Measurements from ENCODE around the gene SHC3.

Gene SHC3

DNA sequence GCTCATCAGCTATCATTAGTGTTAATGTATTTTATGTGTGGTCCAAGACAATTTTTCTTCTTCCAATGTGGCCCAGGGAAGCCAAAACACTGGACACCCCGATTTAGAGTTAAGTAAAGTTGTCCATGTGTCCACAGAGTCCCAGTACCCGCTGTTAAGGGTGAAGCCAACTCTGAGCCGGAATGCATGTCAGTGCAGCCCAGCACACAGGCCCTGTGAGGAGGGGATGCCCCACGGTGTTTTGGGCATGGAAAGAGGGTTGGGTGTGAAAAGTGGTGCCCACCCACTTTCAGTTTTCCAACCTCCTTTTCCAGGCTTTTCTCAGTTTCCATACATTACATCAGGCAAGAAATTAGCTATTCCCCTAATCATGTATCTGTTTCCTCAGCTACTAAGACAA lies 24.4 kb downstream of the SHC3 start:
- DNase-seq: no peak

DNA sequence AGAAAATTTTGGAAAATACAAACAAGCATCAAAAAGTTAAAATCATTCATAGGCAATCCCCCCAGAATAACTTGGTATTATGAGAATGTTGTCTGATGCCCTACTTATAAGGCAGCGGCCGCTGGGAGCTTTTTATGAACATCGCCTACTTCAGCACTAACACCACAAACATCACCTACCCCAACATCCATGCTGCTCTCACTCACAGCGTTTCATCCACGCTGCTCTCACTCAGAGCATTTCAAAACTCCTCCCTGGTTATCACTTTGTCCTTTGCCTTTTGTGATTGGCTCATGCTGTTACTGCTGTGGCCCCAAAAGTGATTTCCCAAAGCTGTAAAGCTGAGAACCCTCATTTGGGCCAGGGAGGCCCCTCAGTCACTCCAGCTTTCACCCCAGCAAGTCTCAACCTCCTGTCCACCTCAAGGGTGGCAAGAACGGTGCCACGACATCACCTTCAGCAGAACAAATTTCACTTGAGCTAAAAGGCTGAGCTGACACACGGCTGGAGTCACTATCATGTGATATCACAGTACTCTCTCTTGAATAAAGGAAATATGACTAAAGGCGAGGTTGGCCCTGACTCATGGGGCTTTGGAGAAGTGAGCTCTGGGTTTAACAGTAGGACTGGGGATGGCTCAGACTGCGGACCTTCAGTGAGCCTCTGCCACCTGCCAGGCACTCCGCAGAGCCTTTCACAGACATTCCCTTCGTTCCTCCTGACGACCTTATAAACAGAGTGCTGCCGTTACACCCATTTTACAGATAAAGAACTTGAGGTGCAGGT lies 25.2 kb downstream of the SHC3 start:
- DNase-seq: no peak

DNA sequence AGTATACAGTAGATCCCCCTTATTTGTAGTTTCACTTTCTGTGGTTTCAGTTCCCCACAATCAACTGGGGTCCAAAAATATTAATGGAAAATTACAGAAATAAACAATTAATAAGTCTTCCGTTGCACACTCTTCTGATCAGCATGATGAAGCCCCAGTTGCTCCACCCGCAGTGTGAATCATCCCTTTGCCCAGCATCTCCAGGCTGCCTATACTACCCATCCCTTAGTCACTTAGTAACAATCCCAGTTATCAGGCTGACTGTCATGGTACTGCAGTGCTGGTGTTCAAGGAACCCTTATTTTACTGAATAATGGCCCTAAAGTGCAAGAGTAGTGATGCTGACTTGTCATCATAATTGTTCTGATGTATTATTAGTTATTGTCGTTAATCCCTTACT lies 28.9 kb downstream of the SHC3 start:
- no peak for DNase-seq

DNA sequence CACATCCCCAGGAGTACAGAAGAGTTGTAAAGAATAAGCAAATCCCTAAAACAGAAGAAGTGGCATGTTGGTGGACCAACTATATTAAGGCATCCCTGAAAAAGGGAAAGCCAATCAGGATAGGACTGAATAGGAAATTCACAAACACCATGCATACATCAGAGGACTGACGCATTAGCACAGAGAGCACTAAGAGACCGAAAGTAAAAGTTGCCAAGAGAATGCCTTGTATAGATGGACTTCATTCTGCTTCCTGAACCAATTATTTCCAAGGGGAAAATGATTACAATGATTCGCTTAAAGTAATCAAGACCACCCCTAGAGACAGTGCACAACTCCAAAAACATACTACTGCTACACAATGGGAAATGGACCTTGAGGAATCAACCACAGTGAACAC lies 33.5 kb downstream of the SHC3 start:
- no peak for DNase-seq

DNA sequence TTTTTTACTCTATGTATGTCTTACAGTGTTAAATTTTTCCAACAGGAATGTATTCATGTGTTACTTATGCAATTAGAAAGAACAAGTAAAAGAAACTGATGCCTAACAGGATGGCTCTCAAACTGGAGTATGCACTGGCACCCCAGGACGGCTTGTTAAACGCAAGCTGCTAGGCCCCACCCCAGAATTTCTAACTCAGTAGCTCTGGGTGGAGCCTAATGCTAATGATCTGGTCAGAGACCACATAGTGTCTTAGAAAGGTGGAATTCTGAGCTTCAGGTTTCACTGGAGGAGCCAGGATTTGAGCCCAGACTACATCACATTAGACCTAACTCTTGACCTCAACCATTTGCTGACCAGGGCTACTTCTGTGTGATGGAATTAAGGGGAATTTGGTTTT lies 34.4 kb downstream of the SHC3 start:
- DNase-seq: no peak

DNA sequence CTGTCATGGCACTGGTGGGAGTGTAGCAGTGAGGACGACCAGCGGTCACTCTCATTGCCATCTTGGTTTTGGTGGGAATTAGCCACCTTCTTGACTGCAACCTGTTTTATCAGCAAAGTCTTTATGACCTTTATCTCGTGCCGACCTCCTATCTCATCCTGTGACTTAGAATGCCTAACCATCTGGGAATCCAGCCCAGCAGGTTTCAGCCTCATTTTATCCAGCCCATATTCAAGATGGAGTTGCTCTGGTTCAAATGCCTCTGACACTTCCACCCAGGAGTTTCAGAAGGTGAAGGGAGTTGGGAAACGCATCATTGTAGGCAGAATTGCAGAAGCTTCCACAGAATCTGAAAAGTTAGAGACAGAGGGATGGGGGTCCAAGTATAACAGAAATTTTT lies 35.4 kb downstream of the SHC3 start:
- no peak for DNase-seq

DNA sequence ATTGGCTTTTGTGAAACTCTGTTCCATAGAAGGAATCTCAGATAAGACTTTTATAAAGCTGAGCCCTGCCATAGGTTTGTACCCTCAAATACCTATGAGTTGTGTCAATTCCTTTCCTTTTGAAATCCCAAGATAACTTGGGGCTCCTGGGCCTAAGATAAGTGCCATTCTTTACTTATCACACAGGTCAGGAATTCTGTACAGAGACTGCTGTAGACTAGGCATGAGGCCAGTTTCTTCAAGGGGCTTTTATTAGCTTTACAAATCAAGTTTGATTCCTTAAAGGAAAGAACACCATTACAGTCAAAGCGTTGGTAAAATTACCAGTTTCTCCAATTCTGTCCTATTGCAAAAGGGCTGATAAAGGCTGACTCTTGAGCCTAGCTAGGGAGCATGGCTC lies 39.2 kb downstream of the SHC3 start:
- no peak for DNase-seq

DNA sequence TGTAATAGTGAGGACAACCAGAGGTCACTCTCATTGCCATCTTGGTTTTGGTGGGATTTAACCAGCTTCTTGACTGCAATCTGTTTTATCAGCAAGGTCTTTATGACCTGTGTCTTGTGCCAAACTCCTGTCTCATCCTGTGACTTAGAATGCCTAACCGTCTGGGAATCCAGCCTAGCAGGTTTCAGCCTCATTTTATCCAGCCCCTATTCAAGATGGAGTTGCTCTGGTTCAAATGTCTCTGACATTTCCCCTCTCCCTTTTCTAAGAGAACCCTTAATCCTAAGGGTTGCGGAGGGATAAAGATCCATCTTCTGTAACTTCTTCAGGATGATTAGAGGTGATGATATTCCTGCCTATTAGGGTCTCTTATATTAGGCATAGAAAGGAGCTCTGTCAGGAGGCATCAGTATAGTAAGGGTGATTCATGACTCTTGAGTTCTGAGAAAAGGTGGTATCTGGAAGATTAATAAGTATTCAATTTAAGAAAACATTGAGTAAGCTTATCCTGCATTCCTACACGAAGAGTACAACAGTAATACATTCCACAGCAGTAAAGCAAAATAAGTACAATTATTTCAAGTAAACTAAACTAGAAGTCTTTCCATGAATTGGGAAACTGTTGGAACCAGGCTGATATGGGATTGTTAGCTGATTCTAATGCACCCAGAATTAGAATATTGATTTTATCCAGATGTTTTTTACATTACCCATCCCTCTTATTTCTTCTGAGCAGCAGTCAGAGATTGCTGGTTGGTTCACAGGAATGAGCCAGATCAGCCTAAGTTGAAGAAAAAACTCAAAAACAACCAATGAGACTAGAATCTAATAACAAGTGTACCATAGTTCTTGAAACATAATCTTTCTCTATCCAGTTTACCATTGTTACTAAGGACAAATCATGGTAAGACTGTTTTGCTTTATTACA lies 39.9 kb downstream of the SHC3 start:
- DNase-seq: no peak

DNA sequence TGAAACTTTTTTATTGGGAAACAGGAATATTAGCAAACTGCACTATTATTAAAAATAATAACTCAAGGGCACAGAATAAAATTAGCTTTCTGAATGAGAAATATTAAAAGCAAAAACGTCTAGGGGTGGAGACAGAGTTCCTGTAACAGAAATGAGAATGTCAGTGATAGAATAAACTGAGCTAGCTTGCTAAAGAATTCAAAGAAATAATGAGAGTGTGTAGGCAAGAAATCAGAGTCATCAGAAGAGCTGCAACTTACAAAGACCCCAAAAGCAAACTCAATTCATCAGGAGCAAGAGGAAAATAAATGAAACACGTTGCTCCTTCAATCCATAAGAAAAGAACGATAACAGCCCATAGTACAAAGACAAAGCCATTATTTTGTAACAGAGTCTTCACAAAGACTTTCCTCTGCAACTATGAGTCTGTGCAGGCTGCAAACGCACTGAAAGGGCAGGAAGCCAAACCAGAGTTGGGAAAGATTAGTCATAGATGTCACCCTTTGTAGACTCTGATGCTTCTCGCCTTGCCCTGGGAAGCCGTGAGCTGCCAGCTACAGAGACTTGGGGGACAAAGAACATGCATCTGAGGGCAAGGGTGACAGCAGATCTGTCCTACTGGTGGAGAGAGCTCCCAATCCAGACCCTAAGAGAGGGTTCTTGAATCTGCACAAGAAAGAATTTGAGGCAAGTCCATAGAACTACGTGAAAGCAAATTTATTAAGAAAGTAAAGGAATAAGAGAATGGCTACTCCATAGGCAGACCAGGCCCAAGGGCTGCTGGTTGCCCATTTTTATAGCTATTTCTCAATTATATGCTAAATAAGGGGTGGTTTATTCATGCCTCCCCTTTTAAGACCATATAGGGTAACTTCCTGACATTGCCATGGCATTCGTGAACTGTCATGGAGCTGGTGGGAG lies 40.8 kb downstream of the SHC3 start:
- no peak for DNase-seq

DNA sequence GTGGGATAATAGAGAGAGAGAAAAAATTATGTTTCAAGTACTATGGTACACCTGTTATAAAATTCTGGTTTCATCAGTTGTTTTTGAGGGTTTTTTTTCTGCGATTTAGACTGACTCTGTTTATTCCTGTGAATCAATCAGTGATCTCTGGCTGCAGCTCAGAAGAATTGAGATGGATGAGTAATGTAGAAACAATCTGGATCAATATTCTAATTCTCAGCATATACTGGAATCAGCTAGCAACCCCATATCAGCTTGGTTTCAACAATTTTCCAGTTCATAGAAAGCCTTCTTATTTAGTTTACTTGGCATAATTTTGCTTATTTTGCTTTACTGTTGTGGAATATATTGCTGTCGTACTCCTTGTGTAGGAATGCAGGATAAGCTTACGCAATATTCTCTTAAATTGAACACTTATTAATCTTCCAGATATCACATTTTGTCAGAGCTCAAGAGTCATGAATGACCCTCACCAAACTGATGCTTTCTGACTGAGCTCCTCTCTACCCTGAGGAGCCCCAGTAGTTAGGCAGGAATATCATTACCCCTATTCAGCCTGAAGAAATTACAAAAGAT lies 42.9 kb downstream of the SHC3 start:
- DNase-seq: no peak

DNA sequence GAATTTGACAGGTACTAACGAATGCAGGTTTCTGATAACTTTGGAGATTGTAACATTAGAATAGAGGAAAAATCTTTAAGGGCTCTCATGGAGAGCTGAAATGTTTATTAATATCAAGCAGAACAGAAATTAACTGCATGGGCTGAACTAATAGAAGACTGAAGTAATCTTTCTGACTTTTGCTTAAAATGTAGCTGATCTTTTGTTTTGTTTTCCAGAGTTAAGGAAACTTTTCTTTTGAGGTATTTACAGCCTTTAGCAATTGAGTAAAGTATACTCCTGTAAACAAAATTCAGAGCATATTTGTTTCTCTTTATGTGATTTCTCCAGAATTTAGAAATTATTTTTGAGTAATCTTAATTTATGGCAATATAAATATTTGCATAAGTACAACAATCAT lies 43.9 kb downstream of the SHC3 start:
- no peak for DNase-seq

DNA sequence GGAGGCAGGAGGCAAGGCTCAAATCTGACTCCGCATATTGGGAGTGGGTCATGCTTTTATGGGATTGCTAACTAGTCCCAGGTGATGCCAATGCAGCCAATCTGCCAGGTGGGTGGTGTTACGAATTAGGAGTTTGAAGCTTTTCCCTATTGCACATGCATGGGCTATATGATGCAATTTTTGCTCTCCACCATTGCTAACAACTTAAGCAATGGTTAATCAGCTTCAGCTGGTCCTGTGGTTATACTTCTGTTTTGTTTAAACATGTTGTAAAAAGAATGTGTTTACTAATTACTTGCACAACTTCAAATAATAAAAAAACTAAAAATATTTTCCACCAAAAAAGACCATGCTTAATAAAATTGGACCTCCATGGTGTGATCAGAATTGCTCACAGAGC lies 55.7 kb downstream of the SHC3 start:
- DNase-seq: no peak

DNA sequence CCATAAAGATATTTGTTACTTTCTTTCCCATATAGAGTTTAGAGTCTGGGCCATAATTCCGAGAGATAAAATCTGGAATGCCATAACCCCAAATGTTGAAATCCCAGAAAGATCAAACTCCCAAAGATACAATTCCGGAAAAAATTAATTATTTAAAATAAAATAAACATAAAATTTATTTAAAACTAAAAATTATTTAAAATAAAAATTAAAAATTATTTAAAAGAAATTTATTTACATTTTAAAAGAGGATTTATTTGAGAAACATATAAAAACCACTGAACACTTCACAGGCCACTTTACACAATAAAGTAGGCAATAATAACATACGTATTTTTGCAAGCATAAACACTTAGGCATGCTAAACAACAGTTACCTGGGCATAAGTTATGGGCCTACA lies 57.9 kb downstream of the SHC3 start:
- no peak for DNase-seq

DNA sequence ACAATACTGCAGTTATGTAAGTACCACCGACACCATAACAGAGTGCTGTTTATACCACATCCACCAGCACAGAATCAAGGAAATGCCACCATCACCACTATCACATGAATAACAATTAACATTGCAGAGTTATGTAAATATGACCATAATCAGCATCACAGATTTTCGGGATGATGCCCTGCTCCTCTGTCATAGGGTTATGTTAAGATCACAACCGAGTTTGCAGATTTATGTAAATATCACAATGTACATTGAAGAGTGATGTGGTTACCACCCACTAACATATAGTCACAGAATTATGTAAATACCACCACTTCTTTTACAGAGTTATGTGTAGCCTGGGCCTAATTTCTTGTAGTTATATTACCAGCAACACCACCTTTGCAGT lies 61.8 kb downstream of the SHC3 start:
- DNase-seq: no peak

DNA sequence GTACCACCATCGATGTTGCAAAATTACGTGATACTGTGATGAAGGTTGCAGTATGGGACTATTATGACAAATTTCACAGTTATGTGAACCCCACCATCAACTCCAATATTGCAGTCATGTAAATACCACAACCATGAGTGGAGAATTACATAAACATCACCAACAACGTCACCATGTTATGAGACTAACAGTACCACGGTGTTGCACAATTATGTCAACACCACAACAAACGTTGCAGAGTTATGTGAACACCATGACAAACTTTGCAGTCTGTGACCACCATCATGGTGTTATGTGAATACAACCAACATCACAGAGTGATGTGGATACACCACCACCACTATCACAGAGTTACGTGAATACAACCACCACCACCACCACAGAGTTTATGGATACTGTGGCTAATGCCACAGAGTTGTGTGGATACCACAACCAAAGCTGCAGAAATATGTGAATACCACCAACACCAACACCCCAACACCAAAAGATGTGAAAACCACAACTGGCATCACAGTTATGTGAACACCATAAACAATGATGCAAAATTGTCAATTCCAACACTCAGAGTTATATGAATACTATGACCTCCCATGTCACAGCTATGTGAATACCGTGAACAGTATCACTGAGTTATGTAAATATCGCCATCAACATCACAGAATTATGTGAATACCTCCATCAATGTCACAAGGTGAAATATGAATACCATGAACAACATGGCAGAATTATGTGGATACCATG lies 62.4 kb downstream of the SHC3 start:
- no peak for DNase-seq

DNA sequence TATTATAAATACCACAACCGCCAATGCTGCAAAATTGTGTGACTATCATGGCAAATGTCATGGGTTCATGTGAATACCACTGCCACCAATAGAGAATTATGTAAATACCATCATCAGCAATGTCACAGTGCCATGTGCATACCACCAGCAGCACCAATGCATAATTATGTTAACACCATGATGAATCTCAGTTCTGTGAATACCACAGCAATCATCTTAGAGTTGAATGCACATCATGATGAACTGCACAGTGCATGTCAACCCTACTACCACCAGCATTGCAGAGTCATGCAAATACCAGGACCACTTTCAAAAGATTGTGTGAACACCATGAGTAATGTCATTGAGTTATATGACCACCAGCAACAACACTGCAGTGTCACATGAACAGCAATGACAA lies 63.2 kb downstream of the SHC3 start:
- DNase-seq: no peak

DNA sequence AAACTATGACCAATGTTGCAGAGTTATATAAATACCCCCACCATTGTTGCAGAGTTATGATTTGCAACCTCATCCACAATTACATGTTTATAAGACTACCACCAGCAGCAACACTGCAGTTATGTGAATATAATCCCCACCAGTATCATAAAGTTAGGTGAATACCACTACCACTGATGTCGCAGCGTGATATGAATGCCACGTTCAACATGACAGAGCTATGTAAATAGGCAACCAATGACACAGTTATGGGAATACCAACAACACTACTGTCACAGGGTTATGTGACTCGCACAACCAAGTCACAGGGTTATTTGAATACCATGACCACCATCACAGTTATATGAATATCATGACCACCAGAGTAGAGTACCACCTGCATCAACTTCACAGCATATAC lies 63.9 kb downstream of the SHC3 start:
- no peak for DNase-seq

DNA sequence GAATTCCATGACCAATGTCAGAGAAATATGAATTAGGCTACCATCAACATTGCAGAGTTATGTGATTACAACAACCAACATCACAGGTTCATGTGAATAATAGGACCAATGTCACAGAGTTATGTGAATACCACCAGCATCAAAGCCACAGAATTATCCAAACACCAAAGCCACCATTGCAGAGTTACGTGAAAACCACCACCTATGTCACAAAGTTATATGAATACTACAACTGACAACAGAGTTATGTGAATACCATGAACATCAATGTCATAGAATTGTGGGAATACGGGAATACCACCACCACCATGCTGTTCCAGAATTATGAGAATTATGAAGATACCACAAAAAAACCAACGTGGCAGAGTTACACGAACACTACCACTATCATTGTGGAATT lies 64.8 kb downstream of the SHC3 start:
- no peak for DNase-seq

DNA sequence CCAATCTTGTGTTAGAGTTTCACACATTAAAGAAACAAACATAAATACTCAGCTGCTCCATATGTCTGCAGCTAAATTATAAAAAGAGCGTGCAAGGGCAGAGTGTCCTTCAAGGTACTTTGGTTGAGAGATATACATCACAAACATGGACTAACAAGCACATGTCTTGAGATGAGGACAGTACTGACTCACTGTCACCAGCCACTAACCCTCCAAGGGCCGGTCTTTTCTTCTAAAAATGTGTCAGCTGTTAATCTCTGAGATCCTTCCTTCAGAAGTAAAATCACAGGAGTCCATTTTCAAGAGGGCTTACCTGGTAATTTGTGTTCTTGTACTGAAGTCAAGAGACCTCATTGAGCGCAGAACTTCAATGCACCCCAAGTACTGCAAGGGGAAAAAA lies 66.4 kb downstream of the SHC3 start:
- no peak for DNase-seq

DNA sequence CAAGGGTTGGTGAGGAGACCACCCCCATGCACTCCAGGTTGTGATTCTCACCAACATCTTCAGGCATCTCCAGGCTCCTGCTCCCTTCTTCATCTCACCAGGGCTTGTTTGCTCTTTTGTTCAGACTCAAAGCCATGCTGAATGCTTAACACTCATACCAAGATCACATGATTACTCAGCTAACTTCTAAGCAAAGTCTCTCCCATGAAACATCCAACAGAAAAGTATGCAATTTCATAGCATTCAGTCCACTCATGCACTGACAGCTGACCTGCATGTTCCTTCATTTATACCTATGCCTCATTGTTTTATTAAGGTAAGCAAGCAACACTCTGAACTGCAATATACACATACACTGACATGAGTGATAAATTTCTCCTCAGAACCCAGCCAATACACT lies 69.0 kb downstream of the SHC3 start:
- no peak for DNase-seq

DNA sequence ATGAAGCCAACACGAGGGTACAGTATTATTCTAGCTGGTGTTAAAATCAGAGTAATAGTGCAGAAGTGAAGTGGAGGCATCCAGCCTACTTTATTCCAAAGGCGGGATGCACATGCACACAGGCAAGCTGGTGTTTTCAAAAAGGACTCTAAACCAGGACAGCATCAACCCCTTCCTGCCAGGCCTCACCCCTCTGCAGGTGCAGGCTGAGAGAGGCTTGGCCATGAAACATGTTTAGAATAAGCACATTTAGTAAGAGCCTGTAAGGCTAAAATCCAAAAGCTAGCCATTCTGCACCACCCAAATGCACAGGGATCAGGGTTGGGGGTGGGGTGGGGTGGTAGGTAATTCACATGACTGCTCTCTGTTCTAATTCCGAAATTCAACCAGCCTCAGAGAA lies 71.2 kb downstream of the SHC3 start:
- DNase-seq: no peak

DNA sequence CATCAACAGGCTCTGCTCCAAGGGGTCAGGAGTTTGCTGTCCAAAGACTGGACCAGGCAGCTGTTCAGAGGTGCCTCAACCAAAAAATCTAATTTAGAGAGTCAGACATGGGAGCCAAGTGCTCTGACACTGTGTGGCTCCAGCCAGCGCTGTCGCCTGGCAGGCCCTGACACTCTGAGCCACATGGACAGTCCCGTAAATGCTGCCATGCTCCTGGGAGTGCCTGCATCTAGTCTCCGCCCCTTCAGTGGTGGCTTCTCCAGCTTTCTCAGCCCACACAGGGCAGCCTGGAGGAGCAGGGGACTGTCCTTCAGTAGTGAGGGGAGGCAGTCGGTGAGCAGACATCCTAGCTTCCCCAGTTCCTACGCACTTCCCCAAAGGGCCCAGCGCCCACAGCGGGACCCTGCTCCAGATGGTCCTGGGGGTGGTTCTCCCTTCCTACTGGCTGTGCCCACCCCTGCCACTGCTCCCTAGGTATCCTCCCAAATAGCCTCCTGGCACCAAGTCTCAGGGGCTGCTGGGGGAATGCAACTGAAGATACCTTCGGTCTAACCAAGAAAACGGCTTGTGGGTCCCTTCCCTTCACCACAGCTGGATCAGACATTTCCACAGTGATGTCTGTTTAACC lies 72.3 kb downstream of the SHC3 start:
- DNase-seq: no peak
